Stomach (tissue), 9 donors: Measurements from ENCODE around the gene RTKN. TPM values are rescaled to one million over a fixed set of nuclear protein-coding genes. Genes with fewer than 3 reads are reported as not detected.
"Not testable (repeated sequence)": the region's sequence is repeated elsewhere in the genome, so short reads cannot be mapped to it uniquely, and the experiment has no call there.

Source experiments
- DNase-seq, 2 donors: peaks; one replicate each; pipeline versions ENCODE4 v3.0.0 to v3.0.0-alpha.2; 2013 to 2019
- H3K27ac ChIP-seq, 5 donors: fragments of 200-600 bp in 4 of 5; sonication (generic) in 4 of 5; one replicate each; pipeline ENCODE4 v1.5.1; 2013 to 2019; ENCODE audit warnings: mild to moderate bottlenecking in 1 of 5, moderate library complexity in 1 of 5
- H3K27me3 ChIP-seq, 3 donors: fragments of 200-600 bp; sonication (generic); one replicate each; pipeline ENCODE4 v1.5.1; 2017 to 2019; ENCODE audit warnings: mixed run types in 1 of 3
- H3K36me3 ChIP-seq, 4 donors: fragments of 200-600 bp; sonication (generic); 1 replicate in 3 of 4; 2 replicates in 1 of 4; pipeline ENCODE4 v1.5.1; 2016 to 2019
- H3K4me1 ChIP-seq, 4 donors: fragments of 200-600 bp; sonication (generic); one replicate each; pipeline ENCODE4 v1.5.1; 2016 to 2019
- H3K4me3 ChIP-seq, 4 donors: fragments of 200-600 bp; sonication (generic) in 3 of 4; one replicate each; pipeline ENCODE4 v1.5.1; 2016 to 2019; ENCODE audit warnings: mild to moderate bottlenecking in 1 of 4
- H3K9me3 ChIP-seq, 4 donors: fragments of 200-600 bp; sonication (generic); one replicate each; pipeline ENCODE4 v1.5.1; 2016 to 2019
- EP300 ChIP-seq: sonication (generic); formaldehyde crosslinking; IDR thresholded peaks from one replicate; pipeline ENCODE4 v1.6.1; 2017; ENCODE audit warnings: antibody characterized with exemption
- POLR2A ChIP-seq, 4 donors: fragments of 450-650 bp; IDR thresholded peaks; one replicate each; pipeline ENCODE4 v1.6.1; 2016; ENCODE audit warnings: antibody characterized with exemption in 4 of 4, control low read depth in 2 of 4, mild to moderate bottlenecking in 1 of 4, moderate library complexity in 1 of 4
- POLR2AphosphoS5 ChIP-seq, 3 donors: sonication (generic); formaldehyde crosslinking; IDR thresholded peaks; one replicate each; pipeline ENCODE4 v1.6.1; 2016; ENCODE audit warnings: antibody characterized with exemption in 3 of 3
- WGBS, 5 donors: extraction: QIAGEN DNeasy Blood & Tissue Kit in 3 of 5; methylation state at CpG; one replicate each; pipeline versions ENCODE4 v1.1.5 to v1.1.7; 2013 to 2018; 5-methylcytosine and 5-hydroxymethylcytosine counted together
- intact Hi-C: fragments of 100-400 bp; cut with DNase I; formaldehyde crosslinking; loops from one replicate; pipeline ENCODE4 v1.15.1; 2023; ENCODE audit warnings: low total_unique reads
- polyA plus RNA-seq, 3 donors: library from polyadenylated mRNA; stranded (reverse); fragments of 200-250 nt; gene quantifications; one replicate each; pipeline ENCODE4 v1.2.3, GENCODE V29; 2013
- total RNA-seq, 5 donors: library from RNA; depleted of rRNA; stranded (reverse); fragments of >200 nt; gene quantifications; one replicate each; pipeline versions ENCODE4 v1.1.0 to v1.2.3, GENCODE V29; 2014 to 2016
- TF ChIP-seq, protein P1 (sequence below), 7 experiments: fragments of 450-650 bp in 4 of 7; fragments of 200-600 bp in 3 of 7; sonication (generic) in 3 of 7; IDR thresholded peaks; one replicate each; pipeline ENCODE4 v1.5.1; 2016 to 2019; ENCODE audit warnings: antibody characterized with exemption in 7 of 7, control low read depth in 2 of 7, mild to moderate bottlenecking in 1 of 7
- donor health status: healthy with polysubstance abuse.
- donor health status: Bipolar disorder and iron deficiency.
- donor health status: healthy.

Gene RTKN
- total and polyA plus RNA-seq, 8 donors, result 10.8 to 125 (median 27.0) TPM

DNA sequence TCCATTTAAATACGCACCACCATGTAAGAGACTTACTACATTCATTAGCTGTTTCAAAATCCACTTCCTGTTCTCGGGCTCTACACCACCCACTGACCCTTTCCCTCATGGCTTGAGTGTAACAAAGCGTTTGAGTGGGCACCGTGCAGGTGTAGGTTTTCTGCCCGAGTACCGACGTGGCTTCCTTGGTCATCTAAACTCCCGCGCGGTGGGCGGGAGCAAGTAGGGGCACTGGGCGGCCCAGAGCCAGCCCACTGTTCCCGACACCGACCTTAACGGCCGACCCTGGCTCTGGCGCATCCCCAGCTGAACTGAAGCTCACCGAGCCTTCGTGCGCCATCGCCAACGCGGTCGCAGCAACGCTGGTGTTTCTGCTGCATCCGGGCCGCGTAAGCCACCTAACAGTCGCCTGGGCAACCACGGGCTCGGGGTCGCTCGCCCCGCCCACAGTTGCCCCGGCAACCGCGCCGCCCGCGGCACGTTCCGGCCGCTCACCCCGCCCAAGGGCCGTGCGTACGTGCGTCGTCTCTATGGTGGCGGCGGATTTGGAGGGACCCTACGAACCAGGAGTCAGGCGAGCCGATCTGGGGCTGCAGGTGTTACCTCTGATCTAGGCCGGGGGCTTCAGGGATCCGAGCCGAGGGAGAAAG, 20.4 kb downstream of the RTKN start, which contains the start of the genes C2orf81 and WDR54:
Gene C2orf81 (minus strand): TSS at position 399 of the 650 bp plus-strand sequence. CDS start 59 bp downstream, at position 340.
Gene WDR54 (plus strand): TSS at position 510 of the 650 bp plus-strand sequence. CDS start 424 bp downstream, outside the sequence.
- no peaks in the 10 kb centered on the region for H3K27me3 ChIP-seq
- 0% methylated on average over 20 to 57 of the region's 57 CpGs for WGBS, 5 donors
- TF ChIP-seq POLR2A (IDR thresholded peaks at IDR 0.05) (peak in 1 of 4 donors; percentile 14), EP300 (no peak), POLR2AphosphoS5 (IDR thresholded peaks at IDR 0.05) (peak; percentile 8 to 86 (median 77))
- peaks cover 2 to 20% (median 17%) of the 10 kb centered on the region in 4 donors for H3K36me3 ChIP-seq
- intact Hi-C loops, result no loop called here
- H3K4me3 ChIP-seq, result peak within 1 kb of the TSS; percentile 64 to 82 (median 72)
- peak within 1 kb of the TSS; percentile 62 to 84 (median 75) for H3K27ac ChIP-seq
- peaks cover 4 to 20% (median 19%) of the 10 kb centered on the region in 4 donors for H3K4me1 ChIP-seq
- no peaks in the 10 kb centered on the region for H3K9me3 ChIP-seq
- peak; percentile 89 to 97 for DNase-seq

DNA sequence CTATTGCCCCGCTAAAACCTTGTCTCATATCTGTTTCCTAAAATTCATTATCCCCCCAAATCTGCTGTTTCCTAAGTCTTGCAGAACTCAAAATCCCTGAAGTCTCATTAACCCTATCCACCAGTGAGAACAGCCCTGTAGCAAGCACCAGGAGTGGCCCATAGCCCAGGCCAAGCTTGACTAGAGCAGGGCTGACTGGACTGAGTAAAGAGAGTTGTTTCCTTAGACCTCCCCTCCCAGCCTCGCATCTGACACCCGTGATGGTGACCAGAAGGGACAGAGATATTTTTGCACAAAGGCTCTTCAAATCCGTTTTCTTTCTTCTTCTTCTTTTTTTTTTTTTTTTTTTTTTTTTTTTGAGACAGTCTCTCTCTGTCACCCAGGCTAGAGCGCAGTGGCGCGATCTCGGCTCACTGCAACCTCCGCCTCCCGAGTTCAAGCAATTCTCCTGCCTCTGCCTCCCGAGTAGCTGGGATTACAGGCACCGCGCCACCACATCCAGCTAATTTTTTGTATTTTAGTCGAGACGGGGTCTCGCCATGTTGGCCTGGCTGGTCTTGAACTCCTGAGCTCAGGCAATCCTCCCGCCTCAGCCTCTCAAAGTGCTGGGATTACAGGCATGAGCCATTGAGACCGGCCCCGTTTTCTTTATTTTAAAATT, 21.2 kb downstream of the RTKN start:
- intact Hi-C loops, H3K27me3 ChIP-seq, H3K9me3 ChIP-seq: not testable (repeated sequence)
- 75 to 81% (median 77%) methylated on average over 19 of the region's 19 CpGs for WGBS, 5 donors
- Histone ChIP-seq H3K27ac (peak overlapping the region in 3 of 5 donors; percentile 62 to 77 (median 75)), H3K36me3 (peaks cover 2 to 12% (median 9%) of the 10 kb centered on the region in 4 donors), H3K4me1 (peaks cover 9 to 26% (median 26%) of the 10 kb centered on the region in 4 donors), H3K4me3 (peak overlapping the region; percentile 64 to 82 (median 72))
- peak in 1 of 2 donors; percentile 5 for DNase-seq

DNA sequence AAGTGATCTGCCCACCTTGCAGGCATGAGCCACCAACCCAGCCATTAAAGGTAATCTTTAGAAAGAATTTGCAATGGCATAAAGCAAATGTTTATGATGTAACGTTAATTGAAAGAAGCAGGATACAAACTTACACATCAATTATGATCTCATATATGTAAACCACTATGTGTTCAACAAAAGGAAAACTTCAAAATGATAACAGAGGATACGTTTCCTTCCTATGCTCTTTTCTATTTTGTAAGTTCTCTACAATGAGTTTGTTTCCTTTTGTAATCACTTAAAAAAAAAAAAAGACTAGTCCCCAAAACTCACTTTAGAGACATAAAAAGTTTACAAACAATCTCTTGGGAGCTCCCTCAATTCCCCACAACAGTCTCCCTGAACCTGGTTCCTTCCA, 21.7 kb downstream of the RTKN start:
- intact Hi-C loops, result no loop called here

DNA sequence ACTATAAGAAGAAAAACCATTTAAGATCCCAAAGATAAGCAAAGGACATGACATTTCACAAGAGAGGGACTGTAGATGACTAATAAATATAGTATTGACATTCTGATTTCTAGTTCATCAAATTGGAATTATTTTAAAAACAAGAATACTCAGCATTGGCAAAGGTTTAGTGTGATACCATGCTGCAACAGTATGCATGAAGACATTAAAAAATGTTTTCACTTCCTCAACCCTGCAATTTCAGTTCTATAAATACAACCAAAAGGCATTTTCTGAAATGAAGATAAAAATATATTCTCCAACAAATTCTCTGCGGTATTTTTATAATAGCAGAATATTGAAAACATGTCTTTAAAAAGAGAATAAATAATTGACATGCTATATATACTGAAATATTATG, 22.4 kb downstream of the RTKN start:
- H3K27me3 ChIP-seq, result peaks cover 0 to 18% (median 8%) of the 10 kb centered on the region in 3 donors
- 88 to 93% (median 92%) methylated on average over 1 of the region's 1 CpG for WGBS, 5 donors
- H3K9me3 ChIP-seq, result no peaks in the 10 kb centered on the region
- no peak overlapping the region for H3K27ac ChIP-seq
- H3K36me3 ChIP-seq, result no peaks in the 10 kb centered on the region
- TF ChIP-seq EP300 (no peak), POLR2AphosphoS5 (IDR thresholded peaks at IDR 0.05) (no peak), POLR2A (IDR thresholded peaks at IDR 0.05) (no peak)
- TF ChIP-seq, protein P1, sequence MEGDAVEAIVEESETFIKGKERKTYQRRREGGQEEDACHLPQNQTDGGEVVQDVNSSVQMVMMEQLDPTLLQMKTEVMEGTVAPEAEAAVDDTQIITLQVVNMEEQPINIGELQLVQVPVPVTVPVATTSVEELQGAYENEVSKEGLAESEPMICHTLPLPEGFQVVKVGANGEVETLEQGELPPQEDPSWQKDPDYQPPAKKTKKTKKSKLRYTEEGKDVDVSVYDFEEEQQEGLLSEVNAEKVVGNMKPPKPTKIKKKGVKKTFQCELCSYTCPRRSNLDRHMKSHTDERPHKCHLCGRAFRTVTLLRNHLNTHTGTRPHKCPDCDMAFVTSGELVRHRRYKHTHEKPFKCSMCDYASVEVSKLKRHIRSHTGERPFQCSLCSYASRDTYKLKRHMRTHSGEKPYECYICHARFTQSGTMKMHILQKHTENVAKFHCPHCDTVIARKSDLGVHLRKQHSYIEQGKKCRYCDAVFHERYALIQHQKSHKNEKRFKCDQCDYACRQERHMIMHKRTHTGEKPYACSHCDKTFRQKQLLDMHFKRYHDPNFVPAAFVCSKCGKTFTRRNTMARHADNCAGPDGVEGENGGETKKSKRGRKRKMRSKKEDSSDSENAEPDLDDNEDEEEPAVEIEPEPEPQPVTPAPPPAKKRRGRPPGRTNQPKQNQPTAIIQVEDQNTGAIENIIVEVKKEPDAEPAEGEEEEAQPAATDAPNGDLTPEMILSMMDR (IDR thresholded peaks at IDR 0.05), result no peak
- intact Hi-C loops, result no loop called here
- H3K4me3 ChIP-seq, result no peak overlapping the region
- H3K4me1 ChIP-seq, result peaks cover 19 to 38% (median 38%) of the 10 kb centered on the region in 4 donors
- no peak for DNase-seq

More for the DNA sequence above, 21.7 kb downstream of the RTKN start:
- Histone ChIP-seq H3K27ac (no peak overlapping the region), H3K4me3 (no peak overlapping the region), H3K36me3 (peaks cover 0 to 6% (median 4%) of the 10 kb centered on the region in 4 donors), H3K27me3 (peaks cover 0 to 12% (median 3%) of the 10 kb centered on the region in 3 donors), H3K4me1 (peaks cover 12 to 32% (median 31%) of the 10 kb centered on the region in 4 donors), H3K9me3 (no peaks in the 10 kb centered on the region)
- 76 to 88% (median 80%) methylated on average over 2 of the region's 2 CpGs for WGBS, 5 donors
- TF ChIP-seq EP300, result no peak
- DNase-seq, result peak in 1 of 2 donors; percentile 0

DNA sequence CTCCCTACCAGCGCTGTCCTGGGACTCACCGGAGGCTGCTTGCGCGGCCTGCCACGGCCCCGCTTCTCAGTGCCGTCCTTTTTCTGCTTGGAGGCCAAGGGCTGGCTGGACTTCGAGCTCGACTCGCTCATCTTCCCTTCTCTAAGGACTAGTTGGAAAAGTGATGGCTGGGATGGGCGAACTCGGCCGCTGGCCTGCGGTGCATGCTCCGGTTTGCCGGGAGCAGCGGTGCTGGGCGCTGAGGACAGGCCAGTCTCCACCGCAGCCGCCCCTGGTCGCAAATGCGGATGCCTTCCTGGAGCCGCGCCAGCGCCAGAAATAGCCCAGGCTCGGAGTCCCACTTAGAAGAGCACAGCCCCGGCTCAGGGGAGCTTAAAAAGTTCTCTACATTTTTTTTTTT, 23.4 kb downstream of the RTKN start:
- DNase-seq, result no peak
- no peak for TF ChIP-seq POLR2A (IDR thresholded peaks at IDR 0.05)
- TF ChIP-seq, protein P1 (IDR thresholded peaks at IDR 0.05), result no peak
- TF ChIP-seq EP300, result no peak
- TF ChIP-seq POLR2AphosphoS5 (IDR thresholded peaks at IDR 0.05), result no peak
- WGBS, 5 donors, result 77 to 86% (median 80%) methylated on average over 26 to 27 of the region's 27 CpGs
- H3K27me3 ChIP-seq, result peaks cover 0 to 23% (median 8%) of the 10 kb centered on the region in 3 donors
- no peaks in the 10 kb centered on the region for H3K9me3 ChIP-seq
- no peaks in the 10 kb centered on the region for H3K36me3 ChIP-seq
- intact Hi-C loops, result no loop called here
- H3K27ac ChIP-seq, result no peak overlapping the region
- H3K4me3 ChIP-seq, result no peak overlapping the region
- H3K4me1 ChIP-seq, result peaks cover 29 to 46% (median 46%) of the 10 kb centered on the region in 4 donors
